Nasal cavity respiratory epithelium epithelial cell of viscerocranial mucosa (primary cell): ENCODE measurements around the gene TRAPPC2. TPM values are rescaled to one million over a fixed set of nuclear protein-coding genes. Genes with fewer than 3 reads are reported as not detected.

Source experiments
- total RNA-seq: library from RNA; depleted of rRNA; stranded (reverse); fragments of >200 nt; gene quantifications from 2 replicates; pipeline ENCODE4 v1.2.3, GENCODE V29; 2014

Gene TRAPPC2
- total RNA-seq = 13.7 and 28.5 TPM in 2 replicates

GRCh38 chrX:13734278-13735172, at the start of gene TRAPPC2, which contains the start of gene OFD1:
TRAPPC2 (minus strand) TSS chrX:13734620; CDS start chrX:13719963, 14,657 bp downstream.
OFD1 (plus strand) TSS chrX:13734748; CDS start chrX:13735072, 324 bp downstream.

GRCh38 chrX:13688958-13689740, 45.3 kb downstream of the TRAPPC2 start, which contains the start of gene RAB9A:
RAB9A (plus strand) TSS chrX:13689128; CDS start chrX:13708747, 19,619 bp downstream.

Other genes starting within 250 kb of the TRAPPC2 start
- gene EGFL6, start 165.0 kb downstream of the TRAPPC2 start, total RNA-seq = under 0.01 and 1.00 TPM in 2 replicates
- gene TCEANC, start 81.5 kb downstream of the TRAPPC2 start, total RNA-seq = 2.4 and 2.8 TPM in 2 replicates
- gene RAB9A, start 45.5 kb downstream of the TRAPPC2 start, total RNA-seq = 48.8 and 54.3 TPM in 2 replicates
- 14.7 and 28.1 TPM in 2 replicates for gene OFD1, start 128 bp upstream of the TRAPPC2 start, total RNA-seq
- gene GPM6B, start 82.5 kb upstream of the TRAPPC2 start, total RNA-seq = 0.34 and 0.36 TPM in 2 replicates